ENCODE results near the gene SLC26A3. TPM values are rescaled to one million over a fixed set of nuclear protein-coding genes. Genes with fewer than 3 reads are reported as not detected.

Gene SLC26A3
- total and polyA plus RNA-seq, 2 of the 8 experiments (the other 6 are each of a cell fraction or from before 2014, with no cell fraction given), result not detected

Other genes starting within 250 kb of the SLC26A3 start
- gene COG5, start 239.3 kb downstream of the SLC26A3 start, total RNA-seq (2021; fragmentation: NEBNext Ultra II Directional; extraction: Animal tissue kit (Norgen Biotek cat#: 25700)), result 18.1 and 28.1 TPM in 2 replicates
- 6.5 and 10.5 TPM in 2 replicates for gene COG5, start 239.3 kb downstream of the SLC26A3 start, polyA plus RNA-seq (2011; rRNA removed)
- 11.1 and 11.5 TPM in 2 replicates for gene DUS4L, start 239.3 kb downstream of the SLC26A3 start, total RNA-seq (2021; fragmentation: NEBNext Ultra II Directional; extraction: Animal tissue kit (Norgen Biotek cat#: 25700))
- gene DUS4L, start 239.3 kb downstream of the SLC26A3 start, polyA plus RNA-seq (2011; rRNA removed), result 4.6 and 6.1 TPM in 2 replicates
- 18.1 and 18.2 TPM in 2 replicates for gene BCAP29, start 223.0 kb downstream of the SLC26A3 start, total RNA-seq (2021; fragmentation: NEBNext Ultra II Directional; extraction: Animal tissue kit (Norgen Biotek cat#: 25700))
- gene BCAP29, start 223.0 kb downstream of the SLC26A3 start, polyA plus RNA-seq (2011; rRNA removed), result 3.0 and 6.8 TPM in 2 replicates
- gene SLC26A4, start 142.4 kb downstream of the SLC26A3 start, total RNA-seq (2021; fragmentation: NEBNext Ultra II Directional; extraction: Animal tissue kit (Norgen Biotek cat#: 25700)), result 0.35 TPM in 1 of 2 replicates, not detected in the other
- 0.11 TPM in 1 of 2 replicates, not detected in the other for gene SLC26A4, start 142.4 kb downstream of the SLC26A3 start, polyA plus RNA-seq (2011; rRNA removed)
- gene CBLL1, start 59.1 kb downstream of the SLC26A3 start, total RNA-seq (2021; fragmentation: NEBNext Ultra II Directional; extraction: Animal tissue kit (Norgen Biotek cat#: 25700)), result 31.9 and 34.0 TPM in 2 replicates
- 23.5 and 27.0 TPM in 2 replicates for gene CBLL1, start 59.1 kb downstream of the SLC26A3 start, polyA plus RNA-seq (2011; rRNA removed)
- gene DLD, start 88.0 kb upstream of the SLC26A3 start, total RNA-seq (2021; fragmentation: NEBNext Ultra II Directional; extraction: Animal tissue kit (Norgen Biotek cat#: 25700)), result 63.7 and 71.4 TPM in 2 replicates
- 67.8 and 88.5 TPM in 2 replicates for gene DLD, start 88.0 kb upstream of the SLC26A3 start, polyA plus RNA-seq (2011; rRNA removed)
- gene LAMB1, start 199.9 kb upstream of the SLC26A3 start, total RNA-seq (2021; fragmentation: NEBNext Ultra II Directional; extraction: Animal tissue kit (Norgen Biotek cat#: 25700)), result 37.2 and 38.5 TPM in 2 replicates
- gene LAMB1, start 199.9 kb upstream of the SLC26A3 start, polyA plus RNA-seq (2011; rRNA removed), result 31.9 and 61.6 TPM in 2 replicates